ENCODE measurements around the gene PLPPR1. TPM values are rescaled to one million over a fixed set of nuclear protein-coding genes. Genes with fewer than 3 reads are reported as not detected.

PLPPR1 gene
- total RNA-seq, 1 experiment from 2014 or later: 2.4 TPM

DNA sequence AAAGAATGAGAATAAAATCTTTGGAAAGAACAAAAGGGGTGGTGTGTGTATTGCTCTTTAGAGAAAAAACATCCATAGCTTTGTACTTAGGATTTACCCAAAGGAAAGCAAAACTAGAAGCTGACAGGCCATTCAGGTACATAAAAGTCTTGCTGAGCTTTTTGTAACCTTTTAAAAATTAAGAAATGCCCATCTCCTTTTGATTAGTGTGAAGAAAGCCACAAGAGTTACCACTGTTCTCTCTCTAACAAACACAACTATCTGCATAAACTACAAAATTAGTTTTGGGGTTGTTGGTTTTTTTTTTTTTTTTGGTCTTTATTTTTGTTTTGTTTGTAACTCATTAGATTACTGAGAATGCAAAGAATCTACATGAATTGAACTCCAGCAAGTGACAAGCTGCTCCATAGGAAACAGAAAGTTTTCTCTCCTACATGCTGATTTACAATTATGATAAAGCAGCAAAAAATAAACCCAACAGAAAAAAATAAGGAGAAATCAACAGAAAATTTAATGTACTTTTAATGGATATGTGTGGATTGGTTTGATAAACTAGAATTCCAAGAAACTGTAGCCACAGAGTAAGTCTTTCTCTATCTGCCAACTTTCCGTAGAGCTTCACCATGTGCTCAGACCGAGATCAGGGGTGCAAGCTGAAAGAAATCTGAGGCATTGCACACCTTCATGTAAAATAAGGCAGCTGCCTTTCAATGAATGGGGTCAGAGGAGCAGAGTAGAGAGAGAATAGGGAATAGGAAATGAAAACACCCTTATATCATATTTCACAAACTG lies 344.0 kb downstream of the PLPPR1 start:
- Histone ChIP-seq H3K27ac (ENCODE audit: insufficient read length, low read depth, low read length) (no peak overlapping the region), H3K18ac (ENCODE audit: insufficient read length, low read depth, low read length) (no peak overlapping the region), H4K91ac (ENCODE audit: insufficient read length, low read depth, low read length) (no peak overlapping the region), H2BK15ac (ENCODE audit: low read depth, low read length) (no peak overlapping the region), H2BK12ac (ENCODE audit: insufficient read length, low read depth, low read length) (no peak overlapping the region), H4K8ac (replicated peaks; ENCODE audit: insufficient read length, low read depth, low read length) (no peak overlapping the region), H2BK5ac (ENCODE audit: insufficient read length, low read length) (no peak overlapping the region), H2BK20ac (ENCODE audit: low read depth, low read length, poor library complexity, severe bottlenecking) (no peak overlapping the region), H3K79me1 (ENCODE audit: insufficient read depth, low read depth, low read length, poor library complexity, severe bottlenecking) (no peaks in the 10 kb centered on the region), H3K23ac (ENCODE audit: insufficient read length, low read depth, low read length) (no peak overlapping the region), H4K5ac (ENCODE audit: insufficient read length, low read depth, low read length) (no peak overlapping the region), H2BK120ac (ENCODE audit: low read depth, low read length, poor library complexity, severe bottlenecking) (no peak overlapping the region), H3K14ac (ENCODE audit: insufficient read depth, low read length) (no peak overlapping the region), H3K9ac (ENCODE audit: extremely low read depth, insufficient read length, low read length) (no peak overlapping the region), H3K27me3 (ENCODE audit: insufficient read depth, low read length) (no peaks in the 10 kb centered on the region), H3K79me2 (ENCODE audit: insufficient read depth, low read length) (no peaks in the 10 kb centered on the region), H3T11ph (ENCODE audit: low read length) (no peak overlapping the region), H3K4me1 (ENCODE audit: insufficient read depth, low read length) (peaks cover 3% of the 10 kb centered on the region; the same call in 1 of the 2 replicates), H4K20me1 (ENCODE audit: control insufficient read depth, insufficient read depth, insufficient read length) (no peaks in the 10 kb centered on the region), H2AFZ (ENCODE audit: low read length) (no peak overlapping the region), H3K4ac (ENCODE audit: low read depth, low read length) (no peak overlapping the region), H3K4me2 (ENCODE audit: insufficient read depth, insufficient read length, low read length) (no peak overlapping the region), H3K23me2 (ENCODE audit: insufficient read length, low read depth, low read length, poor library complexity, severe bottlenecking) (no peaks in the 10 kb centered on the region), H2AK5ac (ENCODE audit: insufficient read length, low read length) (no peak overlapping the region), H3K56ac (ENCODE audit: insufficient read length, low read depth, low read length) (no peak overlapping the region), H3K9me3 (ENCODE audit: control insufficient read depth, low read depth, low read length) (no peaks in the 10 kb centered on the region)
- Mint-ChIP-seq H3K4me1 (peaks cover 13 to 19% of the 10 kb centered on the region in 2 experiments), H3K27me3 (ENCODE audit: low read depth) (no peaks in the 10 kb centered on the region), H3K36me3 (ENCODE audit: insufficient read depth in 1 of 3, low read depth in 3 of 3) (peaks cover 0 to 2% (median 0%) of the 10 kb centered on the region in 3 experiments; a peak in 2 of 7 replicates), H3K9me3 (peaks cover 1% of the 10 kb centered on the region in 2 experiments; a peak in 3 of 5 replicates), H3K27ac (no peak overlapping the region; a peak in 2 of 7 replicates), H3K4me3 (no peak overlapping the region)
- no peak for DNase-seq
- whole genome bisulfite sequencing (ENCODE audit: extremely low coverage, insufficient read length, low lambda C conversion rate): no CpG with 5 or more reads among the region's 2 CpGs
- TF ChIP-seq, protein P1, sequence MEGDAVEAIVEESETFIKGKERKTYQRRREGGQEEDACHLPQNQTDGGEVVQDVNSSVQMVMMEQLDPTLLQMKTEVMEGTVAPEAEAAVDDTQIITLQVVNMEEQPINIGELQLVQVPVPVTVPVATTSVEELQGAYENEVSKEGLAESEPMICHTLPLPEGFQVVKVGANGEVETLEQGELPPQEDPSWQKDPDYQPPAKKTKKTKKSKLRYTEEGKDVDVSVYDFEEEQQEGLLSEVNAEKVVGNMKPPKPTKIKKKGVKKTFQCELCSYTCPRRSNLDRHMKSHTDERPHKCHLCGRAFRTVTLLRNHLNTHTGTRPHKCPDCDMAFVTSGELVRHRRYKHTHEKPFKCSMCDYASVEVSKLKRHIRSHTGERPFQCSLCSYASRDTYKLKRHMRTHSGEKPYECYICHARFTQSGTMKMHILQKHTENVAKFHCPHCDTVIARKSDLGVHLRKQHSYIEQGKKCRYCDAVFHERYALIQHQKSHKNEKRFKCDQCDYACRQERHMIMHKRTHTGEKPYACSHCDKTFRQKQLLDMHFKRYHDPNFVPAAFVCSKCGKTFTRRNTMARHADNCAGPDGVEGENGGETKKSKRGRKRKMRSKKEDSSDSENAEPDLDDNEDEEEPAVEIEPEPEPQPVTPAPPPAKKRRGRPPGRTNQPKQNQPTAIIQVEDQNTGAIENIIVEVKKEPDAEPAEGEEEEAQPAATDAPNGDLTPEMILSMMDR (conservative IDR thresholded peaks at IDR 0.05): no peak
